Panc1 (cell line): ENCODE measurements around the gene PCDHB11. TPM values are rescaled to one million over a fixed set of nuclear protein-coding genes. Genes with fewer than 3 reads are reported as not detected.
"Not testable (repeated sequence)": the region's sequence is repeated elsewhere in the genome, so short reads cannot be mapped to it uniquely, and the experiment has no call there.

Experiments
- ATAC-seq: fragments of 200-7000 bp; cut with Tn5 transposase; 2 replicates; pipeline ENCODE4 v1.9.1; 2020; ENCODE audit warnings: mild to moderate bottlenecking, moderate library complexity
- BruUV-seq: library from RNA; stranded (reverse); fragments of 400-500 nt; replicated peaks from 2 replicates; lab custom pipeline; 2021; lab: Mats Ljungman, UMichigan
- CTCF ChIA-PET: fragments of 300-600 bp; sonication (Branson Sonifier 250); formaldehyde crosslinking; loops from one replicate; lab custom pipeline; 2022; ENCODE audit warnings: antibody characterized with exemption; lab: Charles Lee
- POLR2A ChIA-PET: fragments of 300-600 bp; sonication (Branson Sonifier 250); formaldehyde crosslinking; loops from one replicate; lab custom pipeline; 2022; ENCODE audit warnings: antibody characterized with exemption; lab: Charles Lee
- DNase-seq: peaks from one replicate; pipeline ENCODE4 v3.0.0-alpha.2; 2010; ENCODE audit warnings: low read depth, low spot score
- H3K27ac ChIP-seq: 2 replicates; pipeline ENCODE4 v1.5.1; 2011; ENCODE audit warnings: mild to moderate bottlenecking, low read length, inconsistent platforms
- H3K27me3 ChIP-seq: fragments of 200-500 bp; sonication (Bioruptor generic); 2 replicates; pipeline ENCODE4 v1.6.0; 2014; ENCODE audit warnings: low read length, inconsistent platforms; ENCODE audit not compliant: control insufficient read depth, insufficient read depth
- H3K36me3 ChIP-seq: fragments of 200-500 bp; sonication (Bioruptor generic); 2 replicates; pipeline ENCODE4 v1.5.1; 2014; ENCODE audit warnings: inconsistent platforms, mild to moderate bottlenecking, low read length, moderate library complexity; ENCODE audit not compliant: control insufficient read depth, insufficient read depth
- H3K4me1 ChIP-seq: 2 replicates; pipeline ENCODE4 v1.5.1; 2011; ENCODE audit warnings: inconsistent platforms, mild to moderate bottlenecking, low read length, moderate library complexity; ENCODE audit not compliant: control insufficient read depth, insufficient read depth
- H3K4me3 ChIP-seq, 2 experiments: 2 replicates each; pipeline ENCODE4 v1.5.1; 2011 to 2012; ENCODE audit warnings: low read depth in 2 of 2, low read length in 2 of 2, mild to moderate bottlenecking in 2 of 2, inconsistent platforms in 1 of 2, moderate library complexity in 1 of 2
- H3K9me3 ChIP-seq: fragments of 200-500 bp; sonication (Bioruptor generic); 2 replicates; pipeline ENCODE4 v1.5.1; 2014; ENCODE audit warnings: low read depth, mild to moderate bottlenecking, inconsistent platforms, low read length, moderate library complexity; ENCODE audit not compliant: control insufficient read depth, insufficient read depth
- CTCF ChIP-seq: fragments of 450-650 bp; IDR thresholded peaks from 2 replicates; pipeline ENCODE4 v1.5.1; 2017; ENCODE audit warnings: mild to moderate bottlenecking
- POLR2AphosphoS5 ChIP-seq: IDR thresholded peaks from 2 replicates; pipeline ENCODE4 v1.6.1; 2012; ENCODE audit warnings: mild to moderate bottlenecking, low read depth, low read length, moderate library complexity
- REST ChIP-seq, 2 experiments: IDR thresholded peaks; 2 replicates each; pipeline ENCODE4 v1.6.1; 2011 to 2012; ENCODE audit warnings: low read depth in 2 of 2, control low read depth in 1 of 2, low read length in 1 of 2, mild to moderate bottlenecking in 1 of 2, moderate library complexity in 1 of 2; ENCODE audit not compliant: insufficient read depth in 1 of 2
- SIN3A ChIP-seq: IDR thresholded peaks from 2 replicates; pipeline ENCODE4 v1.6.1; 2012; ENCODE audit warnings: low read depth, mild to moderate bottlenecking, low read length, moderate library complexity, borderline replicate concordance; ENCODE audit not compliant: insufficient read depth
- TCF7L2 ChIP-seq: IDR thresholded peaks from 2 replicates; pipeline ENCODE4 v1.6.1; 2011; ENCODE audit warnings: mild to moderate bottlenecking, low read depth, low read length, inconsistent platforms
- in situ Hi-C: cut with HindIII; loops from 2 replicates; pipeline ENCODE4 v1.10.0; 2016; ENCODE audit warnings: low sequenced_read_pairs, low pct_unique_long_range_greater_than_20kb
- intact Hi-C: fragments of 100-400 bp; cut with micrococcal nuclease; formaldehyde crosslinking; loops from one replicate; pipeline ENCODE4 v1.10.0; 2022; ENCODE audit not compliant: unreplicated experiment
- total RNA-seq: library from RNA; stranded (reverse); gene quantifications from one replicate; pipeline ENCODE4 v1.2.1, GENCODE V29; 2021; ENCODE audit not compliant: unreplicated experiment

Gene PCDHB11
- total RNA-seq, 1 experiment from 2014 or later = 1.6 TPM

- Histone ChIP-seq H3K9me3 (peaks cover 62% of the 10 kb centered on the region), H3K27ac (no peak overlapping the region), H3K4me3 (no peak overlapping the region), H3K27me3 (no peaks in the 10 kb centered on the region), H3K36me3 (no peaks in the 10 kb centered on the region), H3K4me1 (no peaks in the 10 kb centered on the region)
- CTCF ChIA-PET = no interaction called here
- TF ChIP-seq SIN3A (no peak), CTCF (no peak), REST (IDR thresholded peaks at IDR 0.05; ENCODE audit: insufficient read depth in 1 of 2, low read depth in 2 of 2, low read length in 1 of 2) (no peak)
- POLR2A ChIA-PET = no interaction called here
- BruUV-seq = no TSS peak
- DNase-seq = no peak
- intact Hi-C loops (no loop called here), in situ Hi-C loops (no loop called here)
- no peak for ATAC-seq
Observed at GRCh38 chr5:141241496-141241895, 42.1 kb downstream of the PCDHB11 start.

GRCh38 chr5:141245250-141245717 is 45.9 kb downstream of the PCDHB11 start, which contains the start of gene PCDHB15:
TSS of gene PCDHB15 (plus strand) at chr5:141245395. CDS start at chr5:141245579, 184 bp downstream.
- ChIA-PET CTCF (no interaction called here), POLR2A (interaction anchor here (0.7 kb wide), 1 partner anchor 46 kb away, joined by 7 read pairs; the partner anchor contains the start of gene PCDHB11)
- TF ChIP-seq SIN3A (no peak), TCF7L2 (no peak), POLR2AphosphoS5 (no peak), CTCF (no peak), REST (IDR thresholded peaks at IDR 0.05; ENCODE audit: insufficient read depth in 1 of 2, low read depth in 2 of 2, low read length in 1 of 2) (no peak)
- Histone ChIP-seq H3K4me1 (no peaks in the 10 kb centered on the region), H3K27ac (no peak within 1 kb of the TSS), H3K36me3 (no peaks in the 10 kb centered on the region), H3K9me3 (peaks cover 53% of the 10 kb centered on the region), H3K4me3 (no peak within 1 kb of the TSS), H3K27me3 (no peaks in the 10 kb centered on the region)
- DNase-seq (no peak), ATAC-seq (no peak)
- intact Hi-C loops (no loop called here), in situ Hi-C loops (no loop called here)
- BruUV-seq = no TSS peak

GRCh38 chr5:141246971-141247370 is 47.5 kb downstream of the PCDHB11 start:
- H3K27me3 ChIP-seq, H3K4me1 ChIP-seq, BruUV-seq, POLR2A ChIA-PET, H3K27ac ChIP-seq, H3K4me3 ChIP-seq, in situ Hi-C loops, H3K36me3 ChIP-seq, CTCF ChIA-PET, DNase-seq, ATAC-seq, intact Hi-C loops: not testable (repeated sequence)
- peaks cover 64% of the 10 kb centered on the region for H3K9me3 ChIP-seq
